GM23248 (cell line): ENCODE data around the gene PTK6. TPM values are rescaled to one million over a fixed set of nuclear protein-coding genes. Genes with fewer than 3 reads are reported as not detected.

Experiments used
- DNase-seq: peaks from one replicate; pipeline ENCODE4 v3.0.0-alpha.2; 2015
- H2AFZ ChIP-seq: fragments of 200-600 bp; sonication (generic); 2 replicates; pipeline ENCODE4 v1.6.1; 2016; ENCODE audit warnings: antibody characterized with exemption
- H3F3A ChIP-seq: fragments of 200-600 bp; sonication (generic); 2 replicates; pipeline ENCODE4 v1.6.1; 2016; ENCODE audit warnings: mild to moderate bottlenecking, antibody characterized with exemption, mixed run types; ENCODE audit not compliant: insufficient read depth
- H3K27ac ChIP-seq: fragments of 200-600 bp; sonication (generic); 2 replicates; pipeline ENCODE4 v1.5.1; 2016; ENCODE audit warnings: mild to moderate bottlenecking
- H3K27me3 ChIP-seq: fragments of 200-600 bp; sonication (generic); replicated peaks from 2 replicates; pipeline ENCODE4 v1.6.1; 2016; ENCODE audit warnings: mild to moderate bottlenecking; ENCODE audit not compliant: insufficient read depth
- H3K36me3 ChIP-seq: fragments of 200-600 bp; sonication (generic); 2 replicates; pipeline ENCODE4 v1.6.1; 2016; ENCODE audit warnings: low read depth, mild to moderate bottlenecking
- H3K4me1 ChIP-seq: fragments of 200-600 bp; sonication (generic); 2 replicates; pipeline ENCODE4 v1.6.1; 2016; ENCODE audit warnings: mild to moderate bottlenecking; ENCODE audit not compliant: insufficient read depth
- H3K4me2 ChIP-seq: fragments of 200-600 bp; sonication (generic); one replicate; pipeline ENCODE4 v1.6.1; 2016; ENCODE audit warnings: mild to moderate bottlenecking; ENCODE audit not compliant: unreplicated experiment
- H3K4me3 ChIP-seq: fragments of 200-600 bp; sonication (generic); 2 replicates; pipeline ENCODE4 v1.5.1; 2016; ENCODE audit warnings: mild to moderate bottlenecking
- H3K79me2 ChIP-seq: fragments of 200-600 bp; sonication (generic); 2 replicates; pipeline ENCODE4 v1.6.1; 2016; ENCODE audit warnings: mild to moderate bottlenecking; ENCODE audit not compliant: insufficient read depth
- H3K9ac ChIP-seq: fragments of 200-600 bp; sonication (generic); 2 replicates; pipeline ENCODE4 v1.6.1; 2016; ENCODE audit warnings: mild to moderate bottlenecking
- H3K9me2 ChIP-seq: fragments of 200-600 bp; sonication (generic); 2 replicates; pipeline ENCODE4 v1.6.1; 2016; ENCODE audit warnings: mixed run types, mild to moderate bottlenecking, moderate library complexity; ENCODE audit not compliant: insufficient read depth
- H3K9me3 ChIP-seq: fragments of 200-600 bp; sonication (generic); one replicate; pipeline ENCODE4 v1.6.1; 2017; ENCODE audit warnings: low read depth
- H4K20me1 ChIP-seq: fragments of 200-600 bp; sonication (generic); 2 replicates; pipeline ENCODE4 v1.6.0; 2016; ENCODE audit not compliant: insufficient read depth
- EZH2 ChIP-seq: fragments of 200-600 bp; sonication (generic); IDR thresholded peaks from 2 replicates; pipeline ENCODE4 v1.6.1; 2018; ENCODE audit warnings: antibody characterized with exemption, mild to moderate bottlenecking; ENCODE audit not compliant: insufficient read depth, poor library complexity, severe bottlenecking
- EZH2phosphoT487 ChIP-seq: fragments of 200-600 bp; sonication (generic); IDR thresholded peaks from 2 replicates; pipeline ENCODE4 v1.6.1; 2018; ENCODE audit warnings: antibody characterized with exemption, moderate library complexity, mild to moderate bottlenecking, low read depth; ENCODE audit not compliant: insufficient read depth
- WGBS, 2 experiments: methylation state at CpG; one replicate each; pipeline ENCODE4 v1.1.6; 2015 to 2017; ENCODE audit warnings: low lambda C conversion rate in 2 of 2, low coverage in 1 of 2; ENCODE audit errors: missing lambda C conversion rate in 2 of 2; 5-methylcytosine and 5-hydroxymethylcytosine counted together
- in situ Hi-C: fragments of 300-500 bp; cut with MboI; formaldehyde crosslinking; loops from 2 replicates; pipeline ENCODE4 v1.15.0; 2020
- polyA plus RNA-seq: library from polyadenylated mRNA; unstranded; fragments of >200 nt; fragmentation: Nextera tagmentation; extraction: Ambion mirVana; gene quantifications from 2 replicates; pipeline ENCODE4 v1.2.1, GENCODE V29; 2016
- total RNA-seq: library from RNA; depleted of rRNA; stranded (reverse); fragments of >200 nt; shearing (Covaris generic); gene quantifications from 2 replicates; pipeline ENCODE4 v1.2.3, GENCODE V29; 2014

PTK6 gene
- total and polyA plus RNA-seq, 2 experiments from 2014 or later = not detected

- H3K4me2 ChIP-seq = no peak overlapping the region
These were observed 35.1 kb downstream of the PTK6 start for GRCh38 chr20:63501818-63502670.

GRCh38 chr20:63500902-63501817, 36.0 kb downstream of the PTK6 start:
- no peak for TF ChIP-seq EZH2phosphoT487
- no peak for TF ChIP-seq EZH2
- Histone ChIP-seq H3K9me3 (no peaks in the 10 kb centered on the region), H3K4me3 (no peak overlapping the region), H3K9ac (no peak overlapping the region), H3K27me3 (peaks cover 23% of the 10 kb centered on the region), H3K36me3 (no peaks in the 10 kb centered on the region), H3K27ac (no peak overlapping the region), H3K79me2 (no peaks in the 10 kb centered on the region), H3F3A (no peaks in the 10 kb centered on the region), H3K9me2 (no peaks in the 10 kb centered on the region), H4K20me1 (no peaks in the 10 kb centered on the region), H2AFZ (no peak overlapping the region), H3K4me1 (no peaks in the 10 kb centered on the region), H3K4me2 (no peak overlapping the region)
- WGBS, 2 experiments = 71 to 76% methylated on average over 24 to 26 of the region's 27 CpGs
- DNase-seq = no peak
- in situ Hi-C loops = no loop called here

More at GRCh38 chr20:63501818-63502670, 35.1 kb downstream of the PTK6 start:
- DNase-seq = no peak
- in situ Hi-C loops = no loop called here
- H2AFZ ChIP-seq = no peak overlapping the region
- H3K4me3 ChIP-seq = no peak overlapping the region
- H3K79me2 ChIP-seq = no peaks in the 10 kb centered on the region
- H3K9me2 ChIP-seq = no peaks in the 10 kb centered on the region
- no peaks in the 10 kb centered on the region for H3K4me1 ChIP-seq
- no peak for TF ChIP-seq EZH2phosphoT487
- no peak for TF ChIP-seq EZH2
- H3K36me3 ChIP-seq = no peaks in the 10 kb centered on the region
- no peak overlapping the region for H3K27ac ChIP-seq
- H3F3A ChIP-seq = no peaks in the 10 kb centered on the region
- 24 to 32% methylated on average over 20 to 25 of the region's 26 CpGs for WGBS, 2 experiments
- H3K27me3 ChIP-seq = peaks cover 23% of the 10 kb centered on the region
- H4K20me1 ChIP-seq = no peaks in the 10 kb centered on the region
- no peaks in the 10 kb centered on the region for H3K9me3 ChIP-seq
- no peak overlapping the region for H3K9ac ChIP-seq

- Histone ChIP-seq H3K9me3 (no peaks in the 10 kb centered on the region), H3K79me2 (no peaks in the 10 kb centered on the region), H3K27me3 (peaks cover 23% of the 10 kb centered on the region), H3K27ac (no peak overlapping the region), H2AFZ (no peak overlapping the region), H4K20me1 (no peaks in the 10 kb centered on the region), H3K9me2 (no peaks in the 10 kb centered on the region), H3K4me3 (no peak overlapping the region), H3F3A (no peaks in the 10 kb centered on the region), H3K36me3 (no peaks in the 10 kb centered on the region), H3K4me2 (no peak overlapping the region), H3K4me1 (no peaks in the 10 kb centered on the region), H3K9ac (no peak overlapping the region)
- no peak for DNase-seq
- in situ Hi-C loops = no loop called here
- WGBS, 2 experiments = 54 to 66% methylated on average over 16 to 24 of the region's 24 CpGs
- TF ChIP-seq EZH2 = no peak
- no peak for TF ChIP-seq EZH2phosphoT487
These were observed 36.9 kb downstream of the PTK6 start for GRCh38 chr20:63500151-63500901.

GRCh38 chr20:63499338-63499969, 37.7 kb downstream of the PTK6 start:
- 0 to 5% methylated on average over 10 to 42 of the region's 48 CpGs for WGBS, 2 experiments
- in situ Hi-C loops = no loop called here
- no peak overlapping the region for H3K27ac ChIP-seq

More at GRCh38 chr20:63499338-63499969, 37.7 kb downstream of the PTK6 start:
- no peaks in the 10 kb centered on the region for H3K9me3 ChIP-seq
- peaks cover 20% of the 10 kb centered on the region for H3K27me3 ChIP-seq
- no peaks in the 10 kb centered on the region for H3K79me2 ChIP-seq
- H3K4me2 ChIP-seq = no peak overlapping the region
- H3F3A ChIP-seq = no peaks in the 10 kb centered on the region
- no peak for TF ChIP-seq EZH2phosphoT487
- peak; percentile 65 for TF ChIP-seq EZH2
- no peaks in the 10 kb centered on the region for H3K9me2 ChIP-seq
- H3K9ac ChIP-seq = no peak overlapping the region
- no peaks in the 10 kb centered on the region for H3K36me3 ChIP-seq
- no peak overlapping the region for H3K4me3 ChIP-seq
- H2AFZ ChIP-seq = no peak overlapping the region
- H3K4me1 ChIP-seq = no peaks in the 10 kb centered on the region
- no peaks in the 10 kb centered on the region for H4K20me1 ChIP-seq
- DNase-seq = no peak
